NCI-H510A (cell line): ENCODE data around the gene TPCN2.
A peak's percentile ranks its signal among the peaks of the same experiment; 100 is the strongest.
"Not testable (repeated sequence)": the region's sequence is repeated elsewhere in the genome, so short reads cannot be mapped to it uniquely, and the experiment has no call there.

ENCODE experiments used
- DNase-seq: peaks from one replicate; lab custom pipeline; 2025; lab: John Stamatoyannopoulos, UW

Gene TPCN2

DNA sequence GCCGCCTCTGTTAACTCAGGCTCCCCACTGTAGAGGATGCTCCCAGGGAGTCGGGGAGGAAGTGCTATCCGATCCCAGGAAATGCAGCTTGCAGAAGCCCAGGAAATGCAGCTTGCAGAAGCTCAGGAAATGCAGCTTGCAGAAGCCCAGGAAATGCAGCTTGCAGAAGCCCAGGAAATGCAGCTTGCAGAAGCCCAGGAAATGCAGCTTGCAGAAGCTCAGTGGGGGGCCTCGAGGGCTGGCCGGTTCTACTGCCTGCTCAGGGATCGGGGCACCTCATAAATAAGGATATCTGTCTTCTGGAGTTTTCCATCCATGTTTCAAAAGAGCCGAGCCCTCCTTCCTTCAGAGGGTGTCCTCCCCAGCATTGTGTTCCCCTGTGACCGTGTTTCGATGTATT lies 81.9 kb downstream of the TPCN2 start:
- no peak for DNase-seq

- DNase-seq: no peak
These were observed 82.4 kb downstream of the TPCN2 start for GRCh38 chr11:69131121-69131566.

DNA sequence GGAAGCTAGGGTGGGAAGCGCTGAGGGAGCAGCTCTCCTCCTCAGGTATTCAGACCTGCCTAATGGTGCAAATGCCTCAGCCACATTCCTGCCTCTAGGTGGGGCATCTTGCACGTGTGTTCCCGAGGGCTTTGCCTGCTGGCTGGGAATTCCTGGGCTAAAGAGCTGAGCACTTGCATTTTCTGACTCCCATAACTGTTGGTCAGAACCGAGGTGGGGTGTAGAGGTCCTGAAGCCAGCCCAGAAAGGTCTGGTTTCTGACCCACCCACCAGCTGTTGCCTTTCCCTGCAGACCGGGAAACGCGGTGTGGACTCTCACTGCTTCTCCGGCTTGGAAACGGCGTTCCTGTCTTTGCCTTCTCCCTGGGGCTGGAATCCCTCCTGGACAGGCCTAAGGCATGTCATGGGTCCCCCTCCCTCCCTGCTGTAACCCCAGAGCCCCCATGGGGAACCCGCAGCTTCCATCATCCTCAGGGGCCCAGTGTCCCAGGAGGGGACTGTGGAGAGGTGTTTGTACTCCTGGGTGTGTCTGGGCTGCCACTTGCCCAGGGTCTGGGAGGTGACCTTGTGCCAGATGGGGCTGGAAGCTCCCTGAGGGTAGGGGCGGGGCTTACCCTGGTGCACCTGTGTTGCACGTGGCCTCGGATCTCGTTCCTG lies 83.0 kb downstream of the TPCN2 start:
- DNase-seq: peak; percentile 5

- no peak for DNase-seq
These were observed 83.6 kb downstream of the TPCN2 start for GRCh38 chr11:69132301-69132670.

GRCh38 chr11:69133251-69133650 lies 84.5 kb downstream of the TPCN2 start:
- DNase-seq: no peak

DNA sequence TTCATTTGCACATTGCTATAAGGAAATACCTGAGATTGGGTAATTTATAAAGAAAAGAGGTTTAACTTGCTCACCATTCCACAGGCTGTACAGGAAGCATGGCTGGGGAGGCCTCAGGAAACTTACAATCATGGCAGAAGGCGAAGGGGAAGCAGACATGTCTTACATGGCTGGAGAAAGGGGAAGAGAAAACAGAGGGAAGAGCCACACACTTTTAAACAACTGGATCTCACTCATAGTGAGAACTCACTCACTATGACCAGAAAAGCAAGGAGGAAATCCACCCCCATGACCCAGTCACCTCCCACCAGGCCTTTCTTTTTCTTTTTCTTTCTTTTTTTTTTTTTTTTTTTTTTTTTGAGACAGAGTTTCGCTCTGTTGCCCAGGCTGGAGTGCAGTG lies 85.5 kb downstream of the TPCN2 start:
- not testable (repeated sequence) for DNase-seq

DNA sequence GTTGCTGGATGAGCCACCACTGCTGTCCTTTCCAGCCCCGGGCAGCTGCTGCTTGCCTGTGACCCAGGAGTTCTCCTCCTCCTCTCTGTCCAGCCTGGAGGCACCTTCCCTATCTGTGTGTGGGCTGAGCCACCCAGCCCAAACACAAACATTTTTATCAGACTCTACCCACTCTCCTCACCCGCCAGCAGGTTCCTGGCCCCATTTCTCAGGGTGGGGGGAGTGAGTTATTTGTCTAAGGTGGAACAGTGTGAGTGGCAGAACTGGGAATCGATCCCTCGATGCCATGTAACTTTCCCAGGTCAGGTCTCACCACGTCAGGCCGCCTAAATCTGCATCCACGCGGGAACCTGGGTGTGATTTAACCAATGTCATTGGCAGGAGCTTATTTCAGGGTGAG lies 86.2 kb downstream of the TPCN2 start:
- no peak for DNase-seq

DNA sequence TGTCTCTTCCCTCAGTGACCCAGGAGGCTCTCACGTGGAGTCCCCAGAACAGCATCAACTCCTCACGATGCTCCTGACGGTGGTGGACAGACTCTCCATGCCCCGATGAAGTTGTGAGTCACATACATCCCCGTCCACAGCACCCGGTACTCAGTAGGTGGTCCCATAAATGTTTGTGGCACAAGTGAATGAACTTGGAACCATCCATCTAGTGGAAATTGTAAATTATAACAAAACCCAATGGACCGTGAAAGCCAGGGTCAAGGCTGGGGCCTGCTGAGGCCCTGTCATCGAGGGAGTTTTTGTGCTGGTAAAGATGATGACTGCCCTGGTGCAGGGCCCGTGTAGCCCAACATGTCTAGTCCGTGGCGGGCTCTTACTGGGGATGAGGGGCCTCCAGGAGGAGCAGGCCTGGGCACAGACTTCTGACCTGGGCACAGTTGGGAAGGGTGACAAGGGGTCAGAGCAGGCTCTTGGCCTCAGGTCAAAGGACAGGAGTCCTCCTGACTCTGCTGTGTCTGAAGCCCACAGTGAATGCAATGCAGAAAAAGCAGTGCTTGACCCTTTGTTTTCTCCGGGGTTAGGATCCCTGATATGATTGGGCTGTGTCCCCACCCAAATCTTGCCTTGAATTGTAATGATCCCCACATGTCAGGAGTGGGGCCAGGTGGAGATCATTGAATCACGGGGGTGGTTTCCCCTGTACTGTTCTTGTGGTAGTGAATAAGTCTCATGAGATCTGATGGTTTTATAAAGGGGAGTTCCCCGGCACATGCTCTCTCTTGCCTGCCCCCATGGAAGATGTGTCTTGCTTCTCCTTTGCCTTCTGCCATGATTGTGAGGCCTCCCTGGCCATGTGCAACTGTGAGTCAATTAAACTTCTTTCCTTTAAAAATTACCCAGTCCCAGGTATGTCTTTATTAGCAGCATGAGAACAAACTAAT lies 87.0 kb downstream of the TPCN2 start:
- DNase-seq: no peak

DNA sequence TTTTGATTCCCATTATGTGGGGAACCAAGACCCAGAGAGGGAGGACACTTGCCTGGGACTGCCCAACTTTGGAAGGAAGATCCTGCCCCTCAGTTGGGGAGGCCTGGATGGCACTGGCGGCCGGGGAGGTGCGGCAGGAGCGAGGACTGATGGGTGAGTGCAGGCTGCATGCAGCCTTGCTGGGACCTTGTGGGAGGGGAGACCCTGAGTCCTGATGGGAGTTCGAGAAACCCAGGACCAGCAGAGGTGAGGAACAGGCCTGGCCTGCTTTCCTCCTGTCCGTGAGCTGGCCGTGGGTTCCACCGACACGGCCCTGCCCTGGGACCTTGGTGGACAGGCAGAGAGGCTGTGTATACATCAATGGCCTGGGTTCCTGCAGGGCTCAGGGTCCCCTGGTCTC lies 87.7 kb downstream of the TPCN2 start:
- DNase-seq: no peak

DNA sequence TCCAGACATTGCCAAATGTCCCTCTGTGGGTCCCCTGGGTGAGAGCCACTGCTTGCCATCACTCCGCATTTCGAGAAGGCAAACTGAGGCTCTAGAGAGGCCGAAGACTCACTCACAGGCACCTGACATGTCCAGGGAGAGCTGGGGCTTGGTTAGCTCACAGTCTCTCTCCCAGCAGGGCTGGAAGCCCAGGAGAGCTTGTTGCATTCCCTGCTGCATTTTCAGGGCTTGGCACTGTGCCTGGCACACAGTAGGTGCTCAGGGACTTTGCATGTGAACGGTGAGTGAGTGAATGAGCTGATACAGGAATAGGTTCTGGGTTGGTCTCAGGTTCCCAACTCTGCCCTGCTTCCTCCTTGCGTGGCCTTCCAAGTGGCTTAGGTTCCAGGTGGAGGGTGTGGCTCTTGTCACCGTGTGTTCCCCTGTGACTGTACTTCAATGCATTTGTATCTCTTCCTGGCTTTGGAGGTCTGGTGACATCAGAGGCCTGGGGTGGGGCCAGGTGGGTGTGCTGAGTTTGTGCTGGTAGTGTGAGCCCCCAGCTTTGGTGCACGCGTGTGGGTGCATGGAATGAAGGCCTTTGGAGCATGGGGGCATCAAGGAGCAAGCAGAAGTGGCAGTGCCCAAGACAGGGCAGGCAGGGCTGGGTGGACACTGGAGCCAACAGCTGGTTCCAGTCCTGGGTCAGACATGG lies 88.6 kb downstream of the TPCN2 start:
- no peak for DNase-seq

GRCh38 chr11:69138265-69138664 lies 89.5 kb downstream of the TPCN2 start:
- DNase-seq: no peak

DNA sequence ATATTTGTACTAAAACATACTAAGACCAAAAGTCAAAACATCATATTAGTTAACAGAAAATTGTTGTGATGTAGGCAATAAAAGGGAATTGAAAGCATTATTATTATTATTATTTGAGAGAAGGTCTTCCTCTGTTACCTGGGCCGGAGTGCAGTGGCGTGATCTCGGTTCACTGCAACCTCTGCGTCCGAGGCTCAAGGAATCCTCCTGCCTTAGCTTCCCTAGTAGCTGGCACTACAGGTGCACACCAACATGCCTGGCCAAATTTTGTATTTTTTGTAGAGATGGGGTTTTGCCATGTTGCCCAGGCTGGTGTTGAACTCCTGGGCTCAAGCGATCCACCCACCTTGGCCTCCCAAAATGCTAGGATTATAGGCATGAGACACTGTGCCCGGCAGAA lies 91.4 kb downstream of the TPCN2 start:
- DNase-seq: not testable (repeated sequence)

- DNase-seq: no peak
These were observed 91.9 kb downstream of the TPCN2 start for GRCh38 chr11:69140635-69141034.

DNA sequence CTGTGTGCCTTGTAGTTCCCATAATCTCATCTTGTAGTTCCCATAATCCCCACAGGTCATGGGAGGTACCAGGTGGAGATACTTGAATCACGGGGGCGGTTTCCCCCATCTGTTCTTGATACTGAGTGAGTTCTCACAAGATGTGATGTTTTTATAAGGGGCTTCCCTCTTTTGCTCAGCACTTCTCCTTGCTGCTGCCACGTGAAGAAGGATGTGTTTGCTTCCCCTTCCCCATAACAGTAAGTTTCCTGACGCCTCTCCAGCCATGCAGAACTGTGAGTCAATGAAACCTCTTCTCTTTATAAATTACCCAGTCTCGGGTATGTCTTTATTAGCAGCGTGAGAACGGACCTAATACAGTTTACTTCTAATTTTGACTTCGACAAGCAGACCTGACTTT lies 93.0 kb downstream of the TPCN2 start:
- DNase-seq: no peak

- no peak for DNase-seq
These were observed 94.2 kb downstream of the TPCN2 start for GRCh38 chr11:69142895-69143294.

DNA sequence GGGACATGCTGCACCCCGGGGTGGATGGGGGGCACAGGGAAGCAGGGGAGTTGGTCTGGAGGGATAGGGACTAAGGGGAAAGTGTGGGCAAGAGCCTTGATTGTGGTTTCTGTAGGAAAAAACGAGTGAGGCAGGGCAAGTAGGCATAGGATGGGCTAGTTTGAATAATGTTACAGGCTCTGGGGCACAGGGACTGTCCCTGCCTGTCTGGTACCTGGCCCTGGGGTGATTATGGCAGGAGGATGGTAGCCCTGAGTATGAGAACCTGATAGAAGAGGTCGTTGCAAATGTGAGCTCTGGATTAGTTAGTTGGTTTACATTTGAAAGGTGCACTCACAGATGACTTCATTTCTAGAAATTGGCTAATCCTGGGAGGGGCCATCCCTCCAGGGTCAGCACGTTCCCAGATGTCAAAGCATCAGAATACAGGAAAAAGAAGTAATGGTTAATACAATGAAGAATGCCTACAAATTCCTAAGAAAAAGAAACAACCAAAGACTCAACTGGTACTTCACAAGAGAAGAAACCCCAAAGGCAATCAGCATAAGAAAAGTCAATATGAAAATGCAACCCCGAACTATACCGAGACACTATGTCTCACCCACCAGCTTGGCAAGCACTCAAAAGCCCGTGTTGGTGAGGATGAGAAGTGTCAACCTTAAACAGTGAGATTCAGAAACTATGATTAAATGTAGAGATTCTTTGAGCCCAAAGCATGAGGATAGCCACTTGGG lies 95.8 kb downstream of the TPCN2 start:
- DNase-seq: no peak

- DNase-seq: no peak
These were observed 96.3 kb downstream of the TPCN2 start for GRCh38 chr11:69145050-69145380.

- no peak for DNase-seq
These were observed 99.6 kb downstream of the TPCN2 start for GRCh38 chr11:69148377-69148762.

DNA sequence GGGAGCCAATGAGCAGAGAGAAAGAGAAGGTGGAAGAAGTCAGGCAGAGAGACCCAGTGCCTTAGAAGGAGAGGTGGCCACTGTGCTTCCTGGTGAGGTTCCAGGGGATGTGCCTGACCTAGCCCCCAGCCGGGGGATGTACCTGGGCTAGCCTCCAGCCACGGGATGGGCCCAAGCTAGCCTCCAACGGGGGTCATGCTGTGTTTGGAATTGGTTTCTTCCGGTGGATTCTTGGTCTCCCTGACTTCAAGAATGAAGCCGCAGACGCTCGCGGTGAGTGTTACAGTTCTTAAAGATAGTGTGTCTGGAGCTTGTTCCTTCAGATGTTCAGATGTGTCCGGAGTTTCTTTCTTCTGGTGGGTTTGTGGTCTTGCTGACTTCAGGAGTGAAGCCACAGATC lies 100.1 kb downstream of the TPCN2 start:
- DNase-seq: no peak

GRCh38 chr11:69149338-69150045 lies 100.8 kb downstream of the TPCN2 start:
- not testable (repeated sequence) for DNase-seq

DNA sequence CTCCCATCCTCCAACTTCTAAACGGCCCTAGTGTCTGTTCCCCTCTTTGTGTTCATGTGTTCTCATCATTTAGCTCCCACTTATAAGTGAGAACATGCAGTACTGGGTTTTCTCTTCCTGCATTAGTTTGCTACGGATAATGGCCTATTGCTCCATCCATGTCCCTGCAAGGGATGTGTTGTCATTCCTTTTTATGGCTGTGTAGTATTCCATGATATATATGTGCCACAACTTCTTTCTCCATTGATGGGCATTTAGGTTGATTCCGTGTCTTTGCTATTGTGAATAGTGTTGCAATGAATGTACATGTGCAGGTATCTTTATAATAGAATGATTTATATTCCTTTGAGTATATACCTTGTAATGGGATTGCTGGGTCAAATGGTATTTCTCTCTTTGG lies 101.4 kb downstream of the TPCN2 start:
- no peak for DNase-seq

DNA sequence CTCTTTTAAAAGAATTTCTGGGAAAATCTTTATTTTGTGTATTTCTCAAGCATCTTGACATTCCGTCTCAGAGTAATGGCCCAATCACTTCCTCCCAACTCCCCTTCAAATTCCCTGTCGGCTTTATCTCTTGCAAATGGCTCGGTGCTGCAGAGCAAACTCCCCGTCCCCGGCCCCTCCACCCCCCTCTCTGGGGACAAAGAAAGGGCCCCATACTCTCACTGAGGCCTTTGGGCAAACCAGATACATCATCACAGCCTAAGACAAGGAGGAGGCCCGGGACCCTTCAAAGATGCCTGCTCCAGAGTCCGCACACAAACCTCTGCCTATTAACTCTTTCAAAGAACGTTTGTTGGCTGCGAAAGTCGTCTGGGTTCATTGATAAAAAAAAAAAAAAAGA lies 103.1 kb downstream of the TPCN2 start:
- no peak for DNase-seq
